ENCODE data around the gene PGLYRP1.
A peak's percentile ranks its signal among the peaks of the same experiment; 100 is the strongest.

Gene PGLYRP1

DNA sequence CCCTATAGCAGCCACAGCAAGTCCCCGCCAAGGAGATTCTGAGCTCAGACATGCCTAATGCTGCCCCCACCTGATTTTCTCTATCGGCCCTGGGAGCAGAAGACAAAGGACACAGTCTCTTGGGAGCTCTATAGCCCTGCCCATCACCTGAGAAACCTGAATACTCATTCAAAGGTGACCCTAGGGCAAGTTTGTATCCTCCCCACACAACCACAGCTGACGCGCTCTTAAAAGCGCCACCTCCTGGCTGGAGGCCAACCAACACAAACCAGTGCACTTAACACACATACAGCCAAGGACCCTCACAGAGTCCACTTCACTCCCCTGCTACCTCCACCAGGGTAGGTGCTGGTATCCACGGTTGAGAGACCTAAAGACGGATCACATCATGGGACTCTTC is 26.7 kb upstream of the PGLYRP1 start:
- H4K8ac ChIP-seq (ENCODE audit: low read depth, low read length) = no peak overlapping the region
- peak; percentile 89 for DNase-seq
- no CpG with 5 or more reads among the region's 7 CpGs for WGBS (ENCODE audit: extremely low coverage, insufficient coverage, low lambda C conversion rate)

DNA sequence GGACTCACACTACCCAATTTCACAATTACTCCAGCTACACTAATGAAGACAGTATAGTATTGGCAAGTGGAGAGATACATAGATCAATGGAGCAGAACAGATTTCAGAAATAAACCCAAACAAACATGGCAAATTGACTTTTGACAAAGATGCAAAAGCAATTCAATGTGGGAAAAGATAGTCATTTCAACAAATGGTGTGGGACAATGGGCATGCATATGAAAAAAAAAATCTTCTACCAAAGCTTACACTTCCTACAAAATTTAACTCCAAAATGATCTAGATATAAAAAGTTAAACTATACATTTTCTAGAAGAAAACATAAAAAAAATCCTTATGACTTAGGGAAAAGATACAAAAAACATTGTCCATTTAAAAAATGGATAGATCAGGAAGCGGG is 20.7 kb upstream of the PGLYRP1 start:
- DNase-seq = no peak
- H3K18ac ChIP-seq (ENCODE audit: low read length) = no peak overlapping the region

More for the DNA sequence above, 26.7 kb upstream of the PGLYRP1 start:
- Histone ChIP-seq H2BK120ac (ENCODE audit: low read depth, low read length) (no peak overlapping the region), H3K36me3 (ENCODE audit: control insufficient read depth, insufficient read depth, low read length) (no peaks in the 10 kb centered on the region), H3K4me3 (ENCODE audit: low read length) (no peak overlapping the region), H2BK15ac (replicated peaks; ENCODE audit: low read depth) (no peak overlapping the region), H2BK5ac (ENCODE audit: low read length) (no peak overlapping the region), H3K79me2 (ENCODE audit: control insufficient read depth, insufficient read depth, low read length) (no peaks in the 10 kb centered on the region), H3K56ac (ENCODE audit: low read length) (no peak overlapping the region), H3K27ac (ENCODE audit: low read depth, low read length) (no peak overlapping the region), H3K23ac (ENCODE audit: low read length) (no peak overlapping the region), H3K4ac (ENCODE audit: low read depth, low read length) (no peak overlapping the region), H3K27me3 (ENCODE audit: insufficient read depth, low read length, poor library complexity) (no peaks in the 10 kb centered on the region), H3K4me2 (ENCODE audit: low read length) (no peak overlapping the region), H2AK5ac (ENCODE audit: low read length) (no peak overlapping the region), H3K79me1 (ENCODE audit: low read length) (no peaks in the 10 kb centered on the region), H3K4me1 (ENCODE audit: control insufficient read depth, low read depth, low read length) (no peaks in the 10 kb centered on the region), H3K18ac (ENCODE audit: low read length) (no peak overlapping the region), H4K5ac (ENCODE audit: low read length) (no peak overlapping the region), H3K9ac (ENCODE audit: low read length) (no peak overlapping the region)

DNA sequence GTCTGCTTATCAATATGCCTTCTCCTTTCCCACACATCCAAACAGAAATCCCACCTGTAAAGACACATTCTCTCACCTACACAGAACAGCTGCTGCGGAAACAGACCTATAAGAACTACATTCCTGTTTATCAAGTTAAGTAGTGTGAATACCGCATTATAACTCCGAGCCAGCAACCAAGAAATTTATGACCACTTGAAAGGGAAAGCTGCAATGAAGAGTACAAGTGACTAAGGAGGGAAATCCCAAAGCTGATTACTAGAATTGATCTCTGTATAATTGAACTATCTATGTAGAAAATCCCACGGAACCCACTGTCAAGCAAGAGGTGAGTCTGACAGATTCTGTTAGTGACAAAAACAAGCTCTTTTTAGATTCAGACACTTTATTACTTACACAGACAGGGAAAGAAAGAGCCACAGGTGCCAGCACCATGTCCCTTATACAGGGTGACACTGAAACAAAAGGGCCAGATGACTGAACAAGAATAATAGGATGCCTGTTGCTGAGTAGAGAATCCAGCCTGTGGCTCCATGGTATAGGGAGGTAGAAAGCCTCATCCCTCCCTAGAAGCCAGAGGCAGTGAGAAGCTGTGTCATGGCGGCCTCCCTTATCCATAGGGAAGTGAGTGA is 19.5 kb upstream of the PGLYRP1 start:
- no peak overlapping the region for H2AK5ac ChIP-seq (ENCODE audit: low read length)
- no peak overlapping the region for H3K4me2 ChIP-seq (ENCODE audit: low read length)
- no peaks in the 10 kb centered on the region for H3K36me3 ChIP-seq (ENCODE audit: control insufficient read depth, insufficient read depth, low read length)
- H2BK15ac ChIP-seq (replicated peaks; ENCODE audit: low read depth) = no peak overlapping the region
- H4K5ac ChIP-seq (ENCODE audit: low read length) = no peak overlapping the region
- H3K23ac ChIP-seq (ENCODE audit: low read length) = no peak overlapping the region
- no peak overlapping the region for H3K9ac ChIP-seq (ENCODE audit: low read length)
- no peaks in the 10 kb centered on the region for H3K79me2 ChIP-seq (ENCODE audit: control insufficient read depth, insufficient read depth, low read length)
- no peak for DNase-seq
- no peaks in the 10 kb centered on the region for H3K27me3 ChIP-seq (ENCODE audit: insufficient read depth, low read length, poor library complexity)
- no peak overlapping the region for H3K18ac ChIP-seq (ENCODE audit: low read length)
- no peak overlapping the region for H2BK120ac ChIP-seq (ENCODE audit: low read depth, low read length)
- no peak overlapping the region for H3K4me3 ChIP-seq (ENCODE audit: low read length)
- no peak overlapping the region for H4K8ac ChIP-seq (ENCODE audit: low read depth, low read length)
- no peaks in the 10 kb centered on the region for H3K4me1 ChIP-seq (ENCODE audit: control insufficient read depth, low read depth, low read length)
- WGBS (ENCODE audit: extremely low coverage, insufficient coverage, low lambda C conversion rate) = no CpG with 5 or more reads among the region's 5 CpGs
- H3K79me1 ChIP-seq (ENCODE audit: low read length) = no peaks in the 10 kb centered on the region
- no peak overlapping the region for H3K4ac ChIP-seq (ENCODE audit: low read depth, low read length)
- no peak overlapping the region for H3K27ac ChIP-seq (ENCODE audit: low read depth, low read length)
- H2BK5ac ChIP-seq (ENCODE audit: low read length) = no peak overlapping the region
- no peak overlapping the region for H3K56ac ChIP-seq (ENCODE audit: low read length)

More for the DNA sequence above, 20.7 kb upstream of the PGLYRP1 start:
- no CpG with 5 or more reads among the region's 1 CpG for WGBS (ENCODE audit: extremely low coverage, insufficient coverage, low lambda C conversion rate)
- H3K56ac ChIP-seq (ENCODE audit: low read length) = no peak overlapping the region
- no peaks in the 10 kb centered on the region for H3K4me1 ChIP-seq (ENCODE audit: control insufficient read depth, low read depth, low read length)
- H3K9ac ChIP-seq (ENCODE audit: low read length) = no peak overlapping the region
- no peak overlapping the region for H2BK5ac ChIP-seq (ENCODE audit: low read length)
- no peak overlapping the region for H2AK5ac ChIP-seq (ENCODE audit: low read length)
- H3K27ac ChIP-seq (ENCODE audit: low read depth, low read length) = no peak overlapping the region
- H3K27me3 ChIP-seq (ENCODE audit: insufficient read depth, low read length, poor library complexity) = no peaks in the 10 kb centered on the region
- no peaks in the 10 kb centered on the region for H3K36me3 ChIP-seq (ENCODE audit: control insufficient read depth, insufficient read depth, low read length)
- no peak overlapping the region for H3K4me3 ChIP-seq (ENCODE audit: low read length)
- H3K79me1 ChIP-seq (ENCODE audit: low read length) = no peaks in the 10 kb centered on the region
- no peaks in the 10 kb centered on the region for H3K79me2 ChIP-seq (ENCODE audit: control insufficient read depth, insufficient read depth, low read length)
- no peak overlapping the region for H3K4me2 ChIP-seq (ENCODE audit: low read length)
- H4K5ac ChIP-seq (ENCODE audit: low read length) = no peak overlapping the region
- H3K4ac ChIP-seq (ENCODE audit: low read depth, low read length) = no peak overlapping the region
- H3K23ac ChIP-seq (ENCODE audit: low read length) = no peak overlapping the region
- no peak overlapping the region for H2BK120ac ChIP-seq (ENCODE audit: low read depth, low read length)
- no peak overlapping the region for H4K8ac ChIP-seq (ENCODE audit: low read depth, low read length)
- H2BK15ac ChIP-seq (replicated peaks; ENCODE audit: low read depth) = no peak overlapping the region

DNA sequence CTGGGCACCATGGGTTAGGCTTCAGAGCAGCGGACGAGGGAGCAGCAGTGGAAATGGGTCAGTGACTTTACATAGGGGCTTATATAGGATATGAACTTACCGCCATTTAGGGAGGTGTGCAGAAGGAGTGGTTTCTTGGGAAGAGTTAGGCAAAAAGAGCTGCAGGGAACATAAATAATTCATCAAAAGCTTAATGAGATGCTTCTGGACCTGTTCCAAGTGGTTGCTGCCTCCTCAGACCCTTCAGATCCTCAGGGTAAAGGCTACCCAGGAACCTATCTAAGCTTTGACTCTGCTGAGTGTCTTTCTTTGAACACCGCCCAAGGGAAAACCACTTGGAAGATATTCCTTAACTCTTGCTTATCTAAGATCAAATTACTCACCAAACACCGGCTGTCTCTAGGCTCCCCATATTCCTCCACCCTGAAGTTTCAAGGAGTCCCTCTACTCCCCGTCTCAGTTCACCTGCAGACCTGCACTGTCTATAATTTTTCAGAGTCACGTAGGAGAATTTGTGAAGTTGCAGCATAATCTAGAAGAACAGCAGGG is 18.2 kb upstream of the PGLYRP1 start, which contains the start of gene IGFL4:
Gene IGFL4 (minus strand): TSS at position 51 of the 549 bp plus-strand sequence. CDS start 40 bp downstream, at position 11.
- no peak within 1 kb of the TSS for H3K27ac ChIP-seq (ENCODE audit: low read depth, low read length)
- DNase-seq = no peak

DNA sequence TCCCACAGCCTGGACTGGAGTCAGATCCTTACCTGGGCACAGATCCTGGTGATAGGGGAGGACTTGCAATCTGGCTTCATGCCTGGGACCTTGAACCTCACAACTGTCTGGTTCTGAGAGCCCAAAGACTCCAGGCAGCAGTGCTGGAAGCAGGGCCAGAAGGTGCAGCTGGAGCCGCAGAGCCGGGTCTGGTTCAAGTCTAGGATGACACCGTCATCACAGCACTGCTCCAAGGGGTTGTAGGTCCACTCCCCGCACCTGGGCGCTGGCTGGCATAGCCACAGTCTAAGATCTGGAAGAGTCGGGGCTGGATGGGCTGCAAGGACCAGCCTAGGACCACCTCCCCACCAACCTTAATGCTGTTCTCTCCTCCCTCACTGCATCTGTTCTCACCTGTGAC is 17.3 kb upstream of the PGLYRP1 start:
- H3K4ac ChIP-seq (ENCODE audit: low read depth, low read length) = no peak overlapping the region
- H3K4me1 ChIP-seq (ENCODE audit: control insufficient read depth, low read depth, low read length) = no peaks in the 10 kb centered on the region
- no peak overlapping the region for H2AK5ac ChIP-seq (ENCODE audit: low read length)
- H2BK5ac ChIP-seq (ENCODE audit: low read length) = no peak overlapping the region
- H3K79me2 ChIP-seq (ENCODE audit: control insufficient read depth, insufficient read depth, low read length) = no peaks in the 10 kb centered on the region
- no CpG with 5 or more reads among the region's 6 CpGs for WGBS (ENCODE audit: extremely low coverage, insufficient coverage, low lambda C conversion rate)
- no peak overlapping the region for H3K18ac ChIP-seq (ENCODE audit: low read length)
- H3K4me2 ChIP-seq (ENCODE audit: low read length) = no peak overlapping the region
- no peak overlapping the region for H2BK120ac ChIP-seq (ENCODE audit: low read depth, low read length)
- no peak overlapping the region for H3K9ac ChIP-seq (ENCODE audit: low read length)
- no peaks in the 10 kb centered on the region for H3K79me1 ChIP-seq (ENCODE audit: low read length)
- no peak for DNase-seq
- no peak overlapping the region for H2BK15ac ChIP-seq (replicated peaks; ENCODE audit: low read depth)
- H3K4me3 ChIP-seq (ENCODE audit: low read length) = no peak overlapping the region
- H3K27ac ChIP-seq (ENCODE audit: low read depth, low read length) = no peak overlapping the region
- H4K5ac ChIP-seq (ENCODE audit: low read length) = no peak overlapping the region
- no peak overlapping the region for H3K23ac ChIP-seq (ENCODE audit: low read length)
- no peak overlapping the region for H4K8ac ChIP-seq (ENCODE audit: low read depth, low read length)
- no peak overlapping the region for H3K56ac ChIP-seq (ENCODE audit: low read length)
- H3K36me3 ChIP-seq (ENCODE audit: control insufficient read depth, insufficient read depth, low read length) = no peaks in the 10 kb centered on the region
- no peaks in the 10 kb centered on the region for H3K27me3 ChIP-seq (ENCODE audit: insufficient read depth, low read length, poor library complexity)

More for the DNA sequence above, 18.2 kb upstream of the PGLYRP1 start, which contains the start of gene IGFL4:
- no peaks in the 10 kb centered on the region for H3K36me3 ChIP-seq (ENCODE audit: control insufficient read depth, insufficient read depth, low read length)
- no peak within 1 kb of the TSS for H2BK15ac ChIP-seq (replicated peaks; ENCODE audit: low read depth)
- H3K9ac ChIP-seq (ENCODE audit: low read length) = no peak within 1 kb of the TSS
- WGBS (ENCODE audit: extremely low coverage, insufficient coverage, low lambda C conversion rate) = no CpG with 5 or more reads among the region's 7 CpGs
- H3K4ac ChIP-seq (ENCODE audit: low read depth, low read length) = no peak within 1 kb of the TSS
- no peak within 1 kb of the TSS for H3K56ac ChIP-seq (ENCODE audit: low read length)
- no peak within 1 kb of the TSS for H2AK5ac ChIP-seq (ENCODE audit: low read length)
- no peaks in the 10 kb centered on the region for H3K4me1 ChIP-seq (ENCODE audit: control insufficient read depth, low read depth, low read length)
- H4K5ac ChIP-seq (ENCODE audit: low read length) = no peak within 1 kb of the TSS
- no peak within 1 kb of the TSS for H3K4me2 ChIP-seq (ENCODE audit: low read length)
- no peaks in the 10 kb centered on the region for H3K27me3 ChIP-seq (ENCODE audit: insufficient read depth, low read length, poor library complexity)
- no peak within 1 kb of the TSS for H2BK120ac ChIP-seq (ENCODE audit: low read depth, low read length)
- H2BK5ac ChIP-seq (ENCODE audit: low read length) = no peak within 1 kb of the TSS
- no peak within 1 kb of the TSS for H3K18ac ChIP-seq (ENCODE audit: low read length)
- no peaks in the 10 kb centered on the region for H3K79me2 ChIP-seq (ENCODE audit: control insufficient read depth, insufficient read depth, low read length)
- H3K4me3 ChIP-seq (ENCODE audit: low read length) = no peak within 1 kb of the TSS
- H4K8ac ChIP-seq (ENCODE audit: low read depth, low read length) = no peak within 1 kb of the TSS
- H3K79me1 ChIP-seq (ENCODE audit: low read length) = no peaks in the 10 kb centered on the region
- no peak within 1 kb of the TSS for H3K23ac ChIP-seq (ENCODE audit: low read length)

DNA sequence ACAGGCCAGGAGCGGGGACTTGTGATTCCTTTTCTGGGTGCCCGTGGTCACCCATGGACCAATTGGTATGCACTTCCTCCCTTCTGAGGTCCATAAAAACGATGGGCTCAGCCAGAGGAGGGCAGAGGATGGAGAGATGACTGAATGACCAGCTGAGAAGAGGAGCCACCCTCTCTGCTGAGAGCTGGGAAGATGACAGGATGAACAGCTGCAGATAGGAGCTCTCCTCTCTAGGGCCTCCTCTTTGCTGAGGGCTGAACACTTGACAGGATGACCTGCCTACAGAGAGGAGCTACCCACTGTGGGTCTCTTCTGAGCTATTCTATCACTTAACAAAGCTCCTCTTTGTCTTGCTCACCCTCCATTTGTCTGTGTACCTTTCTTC is 13.9 kb upstream of the PGLYRP1 start:
- Histone ChIP-seq H3K56ac (ENCODE audit: low read length) (no peak overlapping the region), H3K4me2 (ENCODE audit: low read length) (no peak overlapping the region), H4K8ac (ENCODE audit: low read depth, low read length) (no peak overlapping the region), H2BK5ac (ENCODE audit: low read length) (no peak overlapping the region), H3K36me3 (ENCODE audit: control insufficient read depth, insufficient read depth, low read length) (no peaks in the 10 kb centered on the region), H3K18ac (ENCODE audit: low read length) (no peak overlapping the region), H3K4me1 (ENCODE audit: control insufficient read depth, low read depth, low read length) (no peaks in the 10 kb centered on the region), H3K27ac (ENCODE audit: low read depth, low read length) (no peak overlapping the region), H3K4me3 (ENCODE audit: low read length) (no peak overlapping the region), H2AK5ac (ENCODE audit: low read length) (no peak overlapping the region), H3K4ac (ENCODE audit: low read depth, low read length) (no peak overlapping the region), H3K79me1 (ENCODE audit: low read length) (no peaks in the 10 kb centered on the region), H3K9ac (ENCODE audit: low read length) (no peak overlapping the region), H3K27me3 (ENCODE audit: insufficient read depth, low read length, poor library complexity) (no peaks in the 10 kb centered on the region), H4K5ac (ENCODE audit: low read length) (no peak overlapping the region), H3K79me2 (ENCODE audit: control insufficient read depth, insufficient read depth, low read length) (no peaks in the 10 kb centered on the region), H2BK15ac (replicated peaks; ENCODE audit: low read depth) (no peak overlapping the region), H2BK120ac (ENCODE audit: low read depth, low read length) (no peak overlapping the region), H3K23ac (ENCODE audit: low read length) (no peak overlapping the region)
- DNase-seq = no peak
- WGBS (ENCODE audit: extremely low coverage, insufficient coverage, low lambda C conversion rate) = no CpG with 5 or more reads among the region's 3 CpGs

All from mesendoderm (in vitro differentiated cells).